BLaER1 (cell line): ENCODE data around the gene GDF2.

Experiments
- H3K27ac ChIP-seq: shearing (Covaris generic); formaldehyde crosslinking; 2 replicates; pipeline ENCODE4 v1.8.1; 2022
- H3K27me3 ChIP-seq: shearing (Covaris generic); formaldehyde crosslinking; 2 replicates; pipeline ENCODE4 v1.8.1; 2022
- H3K36me3 ChIP-seq: shearing (Covaris generic); formaldehyde crosslinking; 2 replicates; pipeline ENCODE4 v1.8.1; 2022
- H3K4me1 ChIP-seq: shearing (Covaris generic); formaldehyde crosslinking; 2 replicates; pipeline ENCODE4 v1.8.1; 2022
- H3K4me2 ChIP-seq: shearing (Covaris generic); formaldehyde crosslinking; 2 replicates; pipeline ENCODE4 v1.8.1; 2022
- H3K4me3 ChIP-seq: shearing (Covaris generic); formaldehyde crosslinking; 2 replicates; pipeline ENCODE4 v1.8.1; 2022
- H3K9ac ChIP-seq: shearing (Covaris generic); formaldehyde crosslinking; 2 replicates; pipeline ENCODE4 v1.8.1; 2022
- H3K9me3 ChIP-seq: shearing (Covaris generic); formaldehyde crosslinking; 2 replicates; pipeline ENCODE4 v1.8.1; 2022
- H4K20me1 ChIP-seq: shearing (Covaris generic); formaldehyde crosslinking; 2 replicates; pipeline ENCODE4 v1.8.1; 2022
- Cebpa-rat ChIP-seq: shearing (Covaris generic); IDR thresholded peaks from 2 replicates; pipeline ENCODE4 v1.8.1; 2022

Gene GDF2

GRCh38 chr10:47283101-47283630 lies 39.1 kb upstream of the GDF2 start:
- no peaks in the 10 kb centered on the region for H3K9me3 ChIP-seq
- H3K36me3 ChIP-seq = no peaks in the 10 kb centered on the region
- no peak for TF ChIP-seq Cebpa-rat
- H3K4me1 ChIP-seq = peaks cover 30% of the 10 kb centered on the region
- no peaks in the 10 kb centered on the region for H4K20me1 ChIP-seq
- H3K27ac ChIP-seq = no peak overlapping the region
- H3K27me3 ChIP-seq = no peaks in the 10 kb centered on the region
- no peak overlapping the region for H3K4me2 ChIP-seq
- no peak overlapping the region for H3K4me3 ChIP-seq
- H3K9ac ChIP-seq = no peak overlapping the region

- H4K20me1 ChIP-seq = no peaks in the 10 kb centered on the region
- no peak overlapping the region for H3K9ac ChIP-seq
- no peak overlapping the region for H3K4me3 ChIP-seq
- no peak overlapping the region for H3K27ac ChIP-seq
- H3K27me3 ChIP-seq = no peaks in the 10 kb centered on the region
- H3K4me2 ChIP-seq = no peak overlapping the region
- H3K36me3 ChIP-seq = no peaks in the 10 kb centered on the region
- no peak for TF ChIP-seq Cebpa-rat
- peaks cover 28% of the 10 kb centered on the region for H3K4me1 ChIP-seq
- no peaks in the 10 kb centered on the region for H3K9me3 ChIP-seq
Observed at GRCh38 chr10:47283848-47284247, 38.4 kb upstream of the GDF2 start.

- no peaks in the 10 kb centered on the region for H3K36me3 ChIP-seq
- no peaks in the 10 kb centered on the region for H3K27me3 ChIP-seq
- no peak overlapping the region for H3K27ac ChIP-seq
- H3K4me2 ChIP-seq = peak overlapping the region; percentile 51
- H3K4me1 ChIP-seq = peaks cover 28% of the 10 kb centered on the region
- H4K20me1 ChIP-seq = no peaks in the 10 kb centered on the region
- no peak for TF ChIP-seq Cebpa-rat
- H3K4me3 ChIP-seq = no peak overlapping the region
- no peak overlapping the region for H3K9ac ChIP-seq
- no peaks in the 10 kb centered on the region for H3K9me3 ChIP-seq
Observed at GRCh38 chr10:47285381-47286115, 36.7 kb upstream of the GDF2 start.

- peaks cover 28% of the 10 kb centered on the region for H3K4me1 ChIP-seq
- H3K9ac ChIP-seq = no peak overlapping the region
- H3K27me3 ChIP-seq = no peaks in the 10 kb centered on the region
- no peaks in the 10 kb centered on the region for H3K36me3 ChIP-seq
- H3K27ac ChIP-seq = peak overlapping the region; percentile 28; the same call in 1 of the 2 replicates
- no peak for TF ChIP-seq Cebpa-rat
- no peaks in the 10 kb centered on the region for H4K20me1 ChIP-seq
- H3K4me2 ChIP-seq = peak overlapping the region; percentile 51
- no peak overlapping the region for H3K4me3 ChIP-seq
- no peaks in the 10 kb centered on the region for H3K9me3 ChIP-seq
Observed at GRCh38 chr10:47286116-47286505, 36.1 kb upstream of the GDF2 start.

GRCh38 chr10:47286591-47287315 lies 35.5 kb upstream of the GDF2 start:
- Histone ChIP-seq H3K36me3 (no peaks in the 10 kb centered on the region), H3K9me3 (no peaks in the 10 kb centered on the region), H3K4me1 (peaks cover 28% of the 10 kb centered on the region), H3K4me3 (no peak overlapping the region), H3K4me2 (peak overlapping the region; percentile 51), H3K9ac (no peak overlapping the region), H3K27me3 (no peaks in the 10 kb centered on the region), H3K27ac (peak overlapping the region; percentile 28; the same call in 1 of the 2 replicates), H4K20me1 (no peaks in the 10 kb centered on the region)
- no peak for TF ChIP-seq Cebpa-rat

DNA sequence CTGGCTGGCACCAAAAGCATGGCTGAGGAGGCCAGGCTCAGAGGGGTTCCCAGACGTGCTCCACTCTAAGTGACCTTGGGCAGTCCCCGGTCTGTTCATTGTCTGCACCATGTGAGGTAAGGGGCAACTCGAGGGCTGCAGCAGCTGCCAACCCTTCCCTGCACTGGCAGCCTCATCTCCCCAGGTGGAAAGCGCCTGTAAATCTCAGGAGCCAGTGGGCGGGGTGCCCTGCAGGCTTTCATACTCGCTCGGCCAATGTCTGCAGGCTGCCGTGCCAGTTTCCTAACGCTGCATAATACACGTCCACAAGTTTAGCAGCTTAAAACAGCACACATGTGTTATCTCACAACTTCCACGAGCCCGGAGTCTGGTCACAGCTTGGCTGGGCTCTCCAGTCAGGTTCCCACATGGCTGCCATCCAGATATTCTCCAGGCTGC lies 34.9 kb upstream of the GDF2 start:
- H3K9me3 ChIP-seq = no peaks in the 10 kb centered on the region
- H3K4me2 ChIP-seq = no peak overlapping the region
- peaks cover 22% of the 10 kb centered on the region for H3K4me1 ChIP-seq
- H4K20me1 ChIP-seq = no peaks in the 10 kb centered on the region
- H3K36me3 ChIP-seq = no peaks in the 10 kb centered on the region
- no peaks in the 10 kb centered on the region for H3K27me3 ChIP-seq
- no peak overlapping the region for H3K27ac ChIP-seq
- TF ChIP-seq Cebpa-rat = no peak
- H3K9ac ChIP-seq = no peak overlapping the region
- no peak overlapping the region for H3K4me3 ChIP-seq

DNA sequence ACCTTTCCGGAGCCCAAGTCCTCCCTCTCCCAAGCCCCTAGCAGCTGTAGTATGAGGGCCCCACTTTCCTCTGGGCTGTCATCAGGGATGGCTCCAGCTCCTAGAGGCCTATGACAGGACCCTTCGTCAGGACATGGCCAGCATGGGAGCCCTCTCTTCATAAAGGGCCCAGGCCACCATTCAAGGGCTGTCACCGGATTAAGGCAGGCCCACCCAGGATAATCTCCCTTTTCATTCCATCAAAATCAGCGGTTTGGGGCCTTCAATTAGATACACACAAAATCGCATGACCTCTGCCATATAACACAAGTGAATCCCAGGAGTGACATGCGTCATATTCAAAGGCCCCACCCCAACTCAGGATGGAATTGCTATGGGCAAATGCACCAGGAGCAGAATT lies 34.4 kb upstream of the GDF2 start:
- Histone ChIP-seq H4K20me1 (no peaks in the 10 kb centered on the region), H3K4me2 (no peak overlapping the region), H3K27me3 (no peaks in the 10 kb centered on the region), H3K4me1 (peaks cover 20% of the 10 kb centered on the region), H3K9me3 (no peaks in the 10 kb centered on the region), H3K27ac (no peak overlapping the region), H3K36me3 (no peaks in the 10 kb centered on the region), H3K9ac (no peak overlapping the region), H3K4me3 (no peak overlapping the region)
- TF ChIP-seq Cebpa-rat = no peak

GRCh38 chr10:47288236-47288635 lies 34.0 kb upstream of the GDF2 start:
- Histone ChIP-seq H3K4me3 (no peak overlapping the region), H3K36me3 (no peaks in the 10 kb centered on the region), H4K20me1 (no peaks in the 10 kb centered on the region), H3K9ac (no peak overlapping the region), H3K27me3 (no peaks in the 10 kb centered on the region), H3K9me3 (no peaks in the 10 kb centered on the region), H3K27ac (no peak overlapping the region), H3K4me2 (no peak overlapping the region), H3K4me1 (peaks cover 20% of the 10 kb centered on the region)
- no peak for TF ChIP-seq Cebpa-rat

DNA sequence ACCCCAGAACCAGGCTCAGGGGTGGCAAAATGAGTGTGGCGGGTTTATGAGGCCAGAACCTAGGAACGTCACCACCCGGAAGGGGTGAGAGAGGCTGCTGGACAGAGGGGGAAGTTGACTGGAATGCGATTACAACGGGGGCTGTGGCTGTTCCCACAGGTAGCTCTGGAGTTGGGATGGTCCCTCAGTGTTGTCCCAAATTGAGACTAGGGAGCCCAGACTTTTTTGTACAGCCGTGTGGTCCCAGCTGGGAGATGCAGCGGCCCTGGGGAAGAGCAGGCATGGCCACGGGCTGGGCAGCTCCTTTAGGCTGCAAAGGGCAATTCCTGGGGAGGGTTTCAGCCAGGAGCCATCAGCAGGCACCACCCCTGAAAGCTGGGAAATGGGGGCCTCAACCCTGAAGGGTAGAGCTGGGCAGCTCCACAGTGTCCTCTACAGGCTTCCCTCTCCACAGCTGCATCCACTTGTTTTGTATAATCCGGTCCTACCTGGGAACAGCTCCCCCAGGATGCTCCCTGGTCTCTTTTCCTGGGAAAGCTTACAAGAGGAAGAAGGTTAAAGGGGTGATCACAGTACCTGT lies 33.2 kb upstream of the GDF2 start:
- Histone ChIP-seq H4K20me1 (no peaks in the 10 kb centered on the region), H3K27ac (no peak overlapping the region), H3K27me3 (no peaks in the 10 kb centered on the region), H3K9ac (no peak overlapping the region), H3K4me2 (no peak overlapping the region), H3K4me3 (no peak overlapping the region), H3K36me3 (no peaks in the 10 kb centered on the region), H3K9me3 (no peaks in the 10 kb centered on the region), H3K4me1 (peaks cover 20% of the 10 kb centered on the region)
- no peak for TF ChIP-seq Cebpa-rat

- H3K9me3 ChIP-seq = no peaks in the 10 kb centered on the region
- no peak overlapping the region for H3K27ac ChIP-seq
- no peaks in the 10 kb centered on the region for H3K36me3 ChIP-seq
- TF ChIP-seq Cebpa-rat = no peak
- no peak overlapping the region for H3K4me3 ChIP-seq
- no peak overlapping the region for H3K9ac ChIP-seq
- H4K20me1 ChIP-seq = no peaks in the 10 kb centered on the region
- H3K4me1 ChIP-seq = peaks cover 20% of the 10 kb centered on the region
- no peak overlapping the region for H3K4me2 ChIP-seq
- no peaks in the 10 kb centered on the region for H3K27me3 ChIP-seq
Observed at GRCh38 chr10:47289921-47290320, 32.3 kb upstream of the GDF2 start.
